Measurements from ENCODE around the gene SNAI1.

Gene SNAI1

DNA sequence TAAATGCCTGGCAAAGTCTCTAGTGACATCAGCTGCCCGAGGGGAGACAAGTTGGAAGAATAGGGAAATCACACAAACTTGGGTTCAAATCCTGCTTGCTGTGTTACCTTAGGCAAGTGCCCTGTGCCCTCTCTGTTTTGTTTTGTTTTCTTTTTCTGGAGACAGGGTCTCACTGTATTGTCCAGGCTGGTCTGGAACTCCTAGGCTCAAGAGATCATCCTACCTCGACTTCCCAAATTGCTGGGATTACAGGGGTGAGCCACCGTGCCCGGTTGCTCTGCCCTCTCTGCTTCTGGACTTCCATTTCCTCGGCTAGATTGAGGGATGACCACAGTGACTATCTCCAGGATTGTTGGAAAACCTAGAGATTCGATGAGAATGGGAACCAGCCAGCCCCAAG is 55.4 kb downstream of the SNAI1 start:
- FAIRE-seq, result no peak

All from endometrium (tissue), 2 donors.